GM12873 (cell line): Measurements from ENCODE around the gene FLVCR2.

ENCODE experiments used
- CTCF ChIP-seq: IDR thresholded peaks from 2 replicates; pipeline ENCODE4 v1.5.1; 2012; ENCODE audit warnings: low read depth, mild to moderate bottlenecking, moderate library complexity, low read length, control low read depth; ENCODE audit not compliant: insufficient read depth; ENCODE audit errors: missing control alignments

The FLVCR2 gene

GRCh38 chr14:75591987-75592575 is 13.7 kb downstream of the FLVCR2 start:
- TF ChIP-seq CTCF = no peak

GRCh38 chr14:75595226-75595625 is 16.8 kb downstream of the FLVCR2 start:
- TF ChIP-seq CTCF = no peak

GRCh38 chr14:75597149-75597548 is 18.7 kb downstream of the FLVCR2 start:
- no peak for TF ChIP-seq CTCF

- no peak for TF ChIP-seq CTCF
These were observed 24.1 kb downstream of the FLVCR2 start for GRCh38 chr14:75602503-75602902.

- no peak for TF ChIP-seq CTCF
These were observed 26.8 kb downstream of the FLVCR2 start for GRCh38 chr14:75604979-75605851.

GRCh38 chr14:75605916-75606315 is 27.5 kb downstream of the FLVCR2 start:
- TF ChIP-seq CTCF = no peak

GRCh38 chr14:75607044-75607443 is 28.6 kb downstream of the FLVCR2 start:
- no peak for TF ChIP-seq CTCF
